Activated CD8-positive, alpha-beta memory T cell treated with anti-CD3 and anti-CD28 coated beads for 48 hours (primary cell): ENCODE data around the gene PNMA1.

Source experiments
- DNase-seq, 3 experiments: peaks; one replicate each; pipeline ENCODE4 v3.0.0-alpha.2; 2020; ENCODE audit warnings: low read depth in 2 of 3, low spot score in 2 of 3

PNMA1 gene

DNA sequence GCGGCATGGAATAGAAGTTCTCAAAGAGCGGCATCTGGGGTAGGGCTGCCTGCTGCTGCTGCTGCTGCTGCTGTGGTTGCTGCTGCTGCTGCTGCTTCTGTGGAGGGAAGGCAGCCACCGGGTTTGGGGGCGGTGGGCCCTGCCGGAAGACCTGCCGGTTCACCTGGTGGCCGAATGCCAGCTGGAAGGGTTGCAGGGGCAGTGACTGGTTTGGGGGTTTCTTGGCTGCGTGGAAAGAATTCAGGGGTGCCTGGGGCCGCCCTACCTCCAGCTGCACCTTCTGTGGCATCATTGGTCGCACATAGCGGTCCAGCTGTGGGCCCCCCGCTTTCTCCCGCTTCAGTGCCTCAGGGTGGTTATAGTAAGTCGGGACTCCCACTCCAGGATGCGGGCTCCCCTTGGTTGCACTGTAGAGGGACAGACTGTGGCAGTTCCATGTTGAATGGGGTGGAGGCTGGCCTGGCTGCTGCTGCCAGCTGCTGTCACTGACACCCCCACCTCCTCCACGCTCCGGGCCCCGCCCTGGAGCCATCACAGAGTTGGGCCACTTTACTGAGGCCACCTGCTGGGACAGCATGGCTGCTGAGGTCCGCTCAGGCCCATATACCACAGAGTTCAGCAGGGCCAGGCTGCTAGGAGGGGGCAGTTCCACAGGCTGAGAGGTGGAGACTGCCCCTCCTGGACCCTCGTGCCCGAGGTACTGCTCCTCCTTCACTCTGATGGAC is 25.2 kb upstream of the PNMA1 start:
- no peak for DNase-seq

DNA sequence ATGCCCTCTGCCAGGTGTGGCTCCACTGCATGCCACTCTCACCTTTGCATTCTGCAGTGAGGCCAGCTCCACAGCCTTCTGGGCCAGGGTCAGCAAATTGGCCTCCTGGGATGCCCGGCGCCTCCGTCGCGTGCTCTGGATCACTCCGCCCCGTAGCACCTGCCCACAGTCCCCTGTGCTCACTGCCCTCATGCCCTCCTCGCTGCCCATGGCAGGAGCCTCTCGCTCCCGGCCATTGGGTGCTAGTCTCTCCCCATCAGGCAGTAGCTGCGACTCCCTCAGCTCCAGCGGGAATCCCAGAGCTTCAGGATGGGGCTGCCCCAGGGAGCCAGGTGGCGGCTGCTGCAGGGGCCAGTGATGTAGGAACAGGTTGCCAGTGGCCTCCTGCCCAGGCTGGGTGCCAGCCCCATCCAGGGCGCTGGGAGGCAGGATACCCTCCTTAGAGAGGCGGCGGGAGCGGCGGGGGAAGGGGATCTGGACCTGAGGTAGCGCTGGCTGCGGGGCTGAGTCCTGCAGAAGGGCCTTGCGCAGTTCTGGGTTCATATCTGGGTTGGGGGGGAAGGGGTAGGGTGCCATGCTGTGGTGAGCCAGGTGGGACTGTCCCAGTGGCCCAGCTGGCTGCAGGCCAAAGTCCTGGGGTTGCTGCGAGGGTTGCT is 24.5 kb upstream of the PNMA1 start:
- DNase-seq, result no peak

DNA sequence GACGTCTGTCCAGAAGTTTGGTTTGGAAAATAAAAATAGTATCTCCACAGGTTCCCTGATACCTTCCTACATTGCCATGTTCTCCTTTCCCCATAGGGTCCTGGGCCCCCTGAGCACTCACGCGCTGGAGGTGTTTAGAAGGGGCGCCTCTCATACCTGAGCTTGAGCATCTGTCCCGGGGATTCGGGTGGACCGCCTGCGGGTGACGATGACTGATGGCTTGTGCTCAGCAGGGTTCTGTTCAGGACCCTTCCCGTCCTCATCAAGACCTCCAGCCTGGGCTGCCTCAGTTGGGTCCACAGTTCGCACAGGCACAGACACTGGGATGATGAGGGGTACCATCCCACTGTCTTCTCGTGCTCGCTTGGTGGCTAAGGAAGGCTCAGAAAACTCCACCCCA is 22.7 kb upstream of the PNMA1 start:
- no peak for DNase-seq

DNA sequence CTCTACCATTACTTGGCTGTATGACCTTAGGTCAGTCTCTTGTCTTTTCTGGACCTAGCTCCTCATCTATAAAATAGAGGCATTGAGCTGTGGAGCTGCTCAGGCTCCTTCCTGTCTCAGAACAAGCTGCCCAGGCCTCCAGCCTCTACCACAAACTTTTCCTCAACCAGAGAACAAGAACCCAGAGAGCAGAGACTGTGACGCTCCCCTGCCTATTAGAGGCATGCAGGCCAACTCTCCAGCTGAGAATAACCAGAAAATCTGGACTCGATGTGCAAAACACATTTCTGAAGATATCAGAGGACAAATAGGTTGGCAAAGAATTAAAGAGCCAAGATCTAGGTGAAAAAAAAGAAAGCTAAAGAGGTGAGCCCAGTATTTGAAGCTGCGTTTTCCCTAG is 17.8 kb upstream of the PNMA1 start:
- DNase-seq, result no peak

DNA sequence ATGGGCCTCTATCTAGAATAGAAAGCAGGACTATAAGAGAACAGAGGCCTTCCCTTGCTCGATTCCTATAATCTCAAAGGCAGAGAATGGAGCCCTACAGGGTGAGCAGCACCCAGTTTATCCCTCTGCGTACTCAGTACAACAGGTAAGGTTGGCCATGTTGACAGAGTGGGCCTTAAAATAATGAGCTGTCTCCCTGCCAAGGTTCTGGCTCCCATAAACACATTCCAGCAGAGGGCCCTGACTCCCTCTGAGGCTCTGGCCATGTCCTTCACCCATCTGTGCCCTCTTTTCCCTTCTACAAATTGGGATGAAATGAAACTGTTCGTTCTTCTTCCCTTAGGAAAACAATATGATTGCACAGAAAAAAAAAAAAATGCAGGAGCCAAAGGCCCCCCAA is 16.9 kb upstream of the PNMA1 start:
- DNase-seq, result no peak

DNA sequence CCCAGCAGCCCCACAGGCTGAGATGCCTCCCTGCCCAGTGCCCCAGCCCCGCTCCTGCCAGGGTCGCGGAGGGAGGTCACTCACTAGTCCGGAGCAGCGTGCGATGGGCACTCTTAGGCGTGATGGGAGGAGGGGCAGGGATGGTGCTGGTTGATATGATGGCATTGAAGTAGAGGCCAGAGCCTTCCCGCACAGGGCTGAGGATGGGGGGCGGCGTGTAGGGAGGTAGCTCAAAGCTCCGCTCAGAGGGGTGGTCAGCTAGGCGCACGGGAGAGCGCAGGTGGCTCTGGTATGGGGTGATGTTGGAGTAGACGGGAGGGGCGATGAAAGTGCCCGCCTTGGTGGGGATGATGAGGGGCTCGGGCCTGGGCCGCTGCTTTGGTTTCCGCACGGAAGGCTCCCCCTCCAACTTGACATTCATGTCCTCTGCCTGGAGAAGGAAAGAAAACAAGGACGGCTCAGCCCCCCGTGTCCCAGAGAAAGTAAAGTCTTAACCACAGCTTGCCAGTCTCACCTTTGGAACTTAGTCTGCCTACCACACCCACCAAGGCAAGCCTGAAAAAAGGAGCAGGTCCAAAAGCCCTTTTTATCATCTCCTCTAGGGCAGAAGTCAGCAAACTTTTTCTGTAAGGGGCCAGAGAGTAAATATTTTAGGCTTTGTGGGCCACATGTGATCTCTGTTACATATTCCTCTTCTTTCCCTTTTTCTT is 15.5 kb upstream of the PNMA1 start:
- DNase-seq, result no peak

- peak; percentile 45 to 94 (median 91) for DNase-seq
Measured at GRCh38 chr14:73728717-73729330, 14.6 kb upstream of the PNMA1 start.

- DNase-seq, result no peak
Measured at GRCh38 chr14:73727166-73727565, 13.0 kb upstream of the PNMA1 start.

DNA sequence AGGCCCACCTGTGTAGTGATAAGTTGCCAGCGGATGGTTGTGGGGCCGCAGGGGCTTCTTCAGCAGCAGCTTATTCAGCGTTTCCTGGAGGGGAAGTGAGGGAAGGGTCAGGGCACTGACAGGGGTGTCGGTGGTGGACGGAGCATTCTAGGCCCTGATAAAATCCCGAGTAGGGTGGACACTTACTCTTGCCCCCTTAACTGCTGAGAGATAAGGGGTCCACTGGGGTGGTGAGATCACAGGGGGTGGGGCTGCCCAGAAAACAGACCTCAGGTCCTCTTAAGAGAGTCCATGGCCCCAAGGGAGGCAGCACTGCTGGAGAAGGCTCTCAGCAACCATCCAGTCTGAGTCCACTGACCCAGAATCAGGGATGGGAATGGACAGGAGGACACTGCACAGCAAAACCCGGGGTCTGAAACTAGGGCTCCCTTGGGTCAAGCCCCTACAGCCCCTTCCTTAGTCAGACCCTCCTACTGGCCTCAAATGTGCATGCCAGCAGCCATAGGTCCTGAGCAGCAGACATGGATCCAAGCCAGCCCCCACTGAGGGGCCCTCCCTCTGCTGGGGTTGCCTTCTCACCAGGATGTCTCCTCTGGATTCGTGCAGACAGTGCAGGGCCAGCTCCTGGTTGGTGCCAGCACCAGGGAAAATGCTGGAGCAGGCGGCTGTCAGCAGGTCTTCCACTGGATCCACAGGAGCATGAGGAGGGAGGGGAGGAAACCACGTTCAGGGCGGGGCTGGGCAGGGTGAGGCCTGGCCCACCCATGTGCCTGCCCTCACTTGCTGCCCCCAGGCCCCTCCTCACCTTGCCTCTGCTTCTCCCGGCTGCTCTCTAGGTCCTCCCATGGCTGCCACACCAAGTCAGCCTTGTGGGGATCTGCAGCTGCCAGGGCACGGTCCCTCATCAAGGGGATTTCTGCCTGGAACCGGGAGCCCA is 12.1 kb upstream of the PNMA1 start:
- no peak for DNase-seq

DNA sequence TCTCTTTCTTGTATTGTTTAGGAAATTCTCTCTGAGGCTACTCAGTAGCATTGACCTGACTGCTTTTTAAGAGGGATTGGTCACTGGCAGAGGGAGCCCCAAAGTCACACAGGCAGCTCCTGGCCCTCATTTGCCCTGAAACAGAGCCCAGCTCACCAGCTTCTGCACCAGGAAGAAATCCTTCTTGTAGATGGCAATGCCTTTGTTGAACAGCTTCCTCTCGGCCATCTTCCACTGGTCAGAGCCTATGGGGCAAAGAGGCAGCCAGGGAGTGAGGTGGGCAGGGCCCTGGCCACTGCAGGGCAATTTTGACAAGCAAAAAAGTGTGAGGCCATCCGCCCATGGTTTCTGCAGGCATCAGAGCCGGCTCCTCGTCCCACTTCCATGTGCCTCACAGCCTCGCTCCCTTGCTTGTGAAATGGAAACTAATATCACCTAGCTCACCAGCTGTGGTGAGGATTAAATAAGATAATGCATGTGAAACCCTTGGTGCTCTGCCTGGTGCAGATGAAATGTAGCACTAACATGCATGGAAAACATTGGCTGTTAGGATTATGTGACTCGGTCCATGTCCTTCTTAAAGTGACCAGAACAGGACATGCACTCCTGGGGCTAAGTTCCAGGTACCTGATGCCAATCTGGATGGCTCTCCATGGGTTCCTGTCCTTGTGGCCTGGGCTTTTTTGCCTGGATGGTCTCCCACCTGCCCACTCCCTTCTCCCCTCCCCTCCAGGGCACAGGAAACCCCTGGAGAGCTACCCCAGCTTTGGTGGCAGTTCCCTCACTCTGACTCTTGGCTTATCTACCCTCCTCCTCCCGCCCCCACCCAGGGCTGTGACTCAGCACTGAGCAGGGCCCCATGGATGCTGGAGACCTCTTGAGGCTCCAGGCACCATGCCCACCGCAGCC is 11.2 kb upstream of the PNMA1 start:
- no peak for DNase-seq

- no peak for DNase-seq
Measured at GRCh38 chr14:73724696-73725095, 10.5 kb upstream of the PNMA1 start.

DNA sequence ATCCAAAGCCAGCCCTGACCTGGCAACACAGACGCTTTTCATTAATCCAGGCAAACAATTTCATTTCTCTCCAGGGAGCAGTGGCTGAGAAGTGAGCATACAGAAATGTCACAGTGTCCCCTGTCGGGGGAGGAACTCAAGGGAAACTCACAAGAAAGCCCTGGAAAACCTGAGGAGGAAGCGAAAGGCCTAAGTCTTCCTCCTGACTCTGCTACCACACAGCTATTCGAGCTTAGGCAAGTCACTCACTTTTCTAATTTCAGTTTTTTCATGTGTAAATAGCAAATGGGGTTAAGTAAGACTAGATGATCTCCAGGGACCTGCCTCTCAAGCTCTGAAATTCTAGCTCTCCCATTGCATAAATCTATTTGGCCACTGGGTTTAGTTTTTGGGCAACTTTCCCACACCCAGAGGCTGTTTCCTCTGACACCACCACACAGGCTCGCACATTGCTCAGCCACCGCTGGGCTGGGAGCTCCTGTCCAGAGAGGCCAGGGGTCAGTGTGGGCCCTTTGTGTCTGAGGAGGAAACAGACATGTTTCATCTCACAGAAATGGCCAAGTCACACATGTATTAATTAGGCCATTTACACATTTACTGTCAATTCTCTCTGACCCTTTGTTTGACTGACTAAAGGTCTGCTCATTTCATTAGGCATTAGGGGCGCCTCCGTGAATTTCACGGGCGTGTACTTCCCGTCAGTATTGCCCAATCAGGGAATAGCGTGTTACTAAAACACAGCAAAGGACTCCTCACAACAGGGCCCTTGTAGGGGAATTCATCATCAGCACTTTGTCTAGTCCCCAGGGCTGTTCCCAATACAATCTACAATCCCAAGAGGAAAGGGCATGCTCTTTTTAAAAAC is 9.8 kb upstream of the PNMA1 start:
- DNase-seq, result no peak

GRCh38 chr14:73723406-73723796 is 9.2 kb upstream of the PNMA1 start:
- DNase-seq, result no peak

GRCh38 chr14:73722581-73722980 is 8.4 kb upstream of the PNMA1 start:
- no peak for DNase-seq

DNA sequence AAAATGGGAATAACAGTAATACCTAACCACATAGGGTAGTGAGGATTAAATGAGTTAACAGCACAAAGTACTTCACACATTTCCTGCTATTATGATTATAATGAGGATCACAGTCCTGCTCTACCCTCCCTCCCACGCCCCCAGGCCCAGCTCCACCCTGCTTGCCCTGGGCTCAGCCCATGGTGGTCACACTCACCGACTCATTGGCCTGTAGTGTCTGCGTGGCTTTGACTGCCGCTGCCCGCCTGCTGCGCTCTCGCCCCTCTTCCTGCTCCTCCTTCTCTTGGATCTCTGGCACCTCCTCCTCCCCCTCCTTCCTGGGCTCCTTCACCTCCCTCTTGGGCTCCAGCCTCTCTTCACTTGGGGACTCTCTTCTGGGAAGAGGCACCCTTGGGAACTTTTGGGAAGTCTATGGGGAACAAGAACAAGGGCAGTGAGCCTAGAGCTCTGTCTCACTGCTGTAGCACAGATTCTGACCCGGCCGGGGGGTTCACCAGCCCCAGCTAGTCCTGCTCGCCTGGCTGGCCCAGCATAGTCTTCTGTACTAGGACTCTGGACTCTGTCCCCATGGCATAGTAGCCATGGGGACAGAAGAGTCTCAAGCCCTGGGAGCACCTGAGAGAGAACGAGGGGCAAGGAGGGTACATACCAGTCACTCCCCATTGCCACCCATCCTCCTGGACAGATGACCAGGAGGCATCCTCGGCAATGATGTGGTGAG is 7.1 kb upstream of the PNMA1 start:
- no peak for DNase-seq

DNA sequence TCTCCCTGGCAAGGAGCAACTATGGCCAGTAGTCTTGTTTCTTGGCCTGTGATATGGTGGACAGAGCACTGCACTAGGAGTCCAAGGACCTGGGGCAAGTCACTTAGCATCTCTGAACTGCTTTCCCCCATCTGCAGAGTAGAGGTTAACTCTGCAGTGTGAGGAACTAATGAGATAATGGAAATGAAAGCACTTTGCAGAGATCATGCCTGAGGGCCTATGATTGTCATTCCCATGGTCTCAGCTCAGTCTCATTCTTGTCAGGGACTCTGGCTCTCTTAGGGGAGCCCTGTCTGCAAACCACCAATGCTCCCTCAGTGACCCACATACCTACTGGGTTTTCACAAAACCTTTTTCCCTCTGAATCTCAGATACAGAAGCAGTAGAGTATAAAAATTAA is 6.5 kb upstream of the PNMA1 start:
- DNase-seq, result no peak

- DNase-seq, result no peak
Measured at GRCh38 chr14:73719791-73720190, 5.6 kb upstream of the PNMA1 start.

GRCh38 chr14:73719361-73719760 is 5.2 kb upstream of the PNMA1 start:
- no peak for DNase-seq
